ENCODE measurements around the gene HEXD.
A peak's percentile ranks its signal among the peaks of the same experiment; 100 is the strongest.

The HEXD gene

DNA sequence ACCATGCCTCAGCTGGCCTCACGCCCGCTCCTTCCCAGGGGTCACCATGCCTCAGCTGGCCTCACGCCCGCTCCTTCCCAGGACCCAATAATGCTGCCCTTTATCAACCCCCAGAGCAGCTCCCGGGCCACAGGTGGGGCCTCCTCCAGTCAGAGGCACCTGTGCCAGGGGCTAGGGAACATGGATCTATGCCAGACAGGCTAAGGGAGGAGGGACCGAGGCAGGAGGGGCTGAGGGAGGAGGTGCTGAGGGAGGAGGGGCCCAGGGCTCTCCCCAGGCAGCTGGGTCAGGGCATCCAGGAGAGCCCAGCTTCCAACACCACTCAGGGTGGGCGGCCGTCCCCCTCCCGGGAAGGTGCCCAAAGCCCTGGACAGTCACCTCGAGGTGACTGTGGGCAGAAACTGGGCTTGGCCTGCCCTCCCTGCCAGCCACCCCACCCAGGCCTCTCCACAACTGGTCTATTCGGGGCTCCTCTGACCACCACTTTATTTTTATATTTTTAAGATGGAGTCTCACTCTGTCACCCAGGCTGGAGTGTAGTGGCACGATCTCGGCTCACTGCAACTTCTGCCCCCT, 27.2 kb upstream of the HEXD start:
- H3K4me3 ChIP-seq (ENCODE audit: low read length) = no peak overlapping the region
- peaks cover 5% of the 10 kb centered on the region for H3K4me1 ChIP-seq (ENCODE audit: control insufficient read depth, insufficient read depth, low read length)
- H3K36me3 ChIP-seq (ENCODE audit: insufficient read depth, low read length) = peaks cover 6% of the 10 kb centered on the region
- no peak overlapping the region for H3K9ac ChIP-seq (ENCODE audit: low read depth, low read length)
- H3K27me3 ChIP-seq (ENCODE audit: control insufficient read depth, insufficient read depth, low read length) = peaks cover 24% of the 10 kb centered on the region
- H3K9me3 ChIP-seq (replicated peaks; ENCODE audit: low read length) = no peaks in the 10 kb centered on the region
- no peak overlapping the region for H3K4me2 ChIP-seq (ENCODE audit: low read length)

GRCh38 chr17:82391496-82392066, 26.6 kb upstream of the HEXD start:
- no peak overlapping the region for H3K4me2 ChIP-seq (ENCODE audit: low read length)
- H3K4me3 ChIP-seq (ENCODE audit: low read length) = no peak overlapping the region
- H3K9me3 ChIP-seq (replicated peaks; ENCODE audit: low read length) = no peaks in the 10 kb centered on the region
- peaks cover 6% of the 10 kb centered on the region for H3K36me3 ChIP-seq (ENCODE audit: insufficient read depth, low read length)
- peaks cover 9% of the 10 kb centered on the region for H3K4me1 ChIP-seq (ENCODE audit: control insufficient read depth, insufficient read depth, low read length)
- H3K9ac ChIP-seq (ENCODE audit: low read depth, low read length) = no peak overlapping the region
- H3K27me3 ChIP-seq (ENCODE audit: control insufficient read depth, insufficient read depth, low read length) = peaks cover 18% of the 10 kb centered on the region

GRCh38 chr17:82392209-82392920, 25.8 kb upstream of the HEXD start:
- H3K4me2 ChIP-seq (ENCODE audit: low read length) = no peak overlapping the region
- no peak overlapping the region for H3K4me3 ChIP-seq (ENCODE audit: low read length)
- no peaks in the 10 kb centered on the region for H3K9me3 ChIP-seq (replicated peaks; ENCODE audit: low read length)
- no peak overlapping the region for H3K9ac ChIP-seq (ENCODE audit: low read depth, low read length)
- H3K36me3 ChIP-seq (ENCODE audit: insufficient read depth, low read length) = peaks cover 6% of the 10 kb centered on the region
- peaks cover 17% of the 10 kb centered on the region for H3K4me1 ChIP-seq (ENCODE audit: control insufficient read depth, insufficient read depth, low read length)
- peaks cover 10% of the 10 kb centered on the region for H3K27me3 ChIP-seq (ENCODE audit: control insufficient read depth, insufficient read depth, low read length)

DNA sequence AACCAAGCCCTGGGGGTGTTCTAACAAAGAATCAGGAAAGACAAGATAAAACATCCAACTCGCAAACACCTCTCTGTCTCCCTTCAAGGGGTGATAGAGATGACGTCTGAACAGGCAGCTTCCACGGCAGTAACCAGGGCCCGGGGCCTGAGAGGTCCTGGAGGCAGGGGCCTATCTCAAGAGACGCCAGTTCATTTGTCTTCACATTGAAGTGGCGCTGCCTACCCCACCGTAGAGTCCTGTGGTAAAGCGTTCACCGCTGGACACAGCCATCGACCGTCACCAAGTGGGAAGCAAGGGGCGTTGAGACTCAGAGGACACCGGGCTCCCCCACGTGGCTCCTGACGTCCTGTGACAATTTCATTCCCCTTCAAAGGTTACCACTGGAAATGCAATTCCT, 25.2 kb upstream of the HEXD start:
- Histone ChIP-seq H3K36me3 (ENCODE audit: insufficient read depth, low read length) (peaks cover 6% of the 10 kb centered on the region), H3K9me3 (replicated peaks; ENCODE audit: low read length) (no peaks in the 10 kb centered on the region), H3K4me1 (ENCODE audit: control insufficient read depth, insufficient read depth, low read length) (peaks cover 22% of the 10 kb centered on the region), H3K27me3 (ENCODE audit: control insufficient read depth, insufficient read depth, low read length) (peaks cover 4% of the 10 kb centered on the region), H3K9ac (ENCODE audit: low read depth, low read length) (no peak overlapping the region), H3K4me3 (ENCODE audit: low read length) (no peak overlapping the region), H3K4me2 (ENCODE audit: low read length) (no peak overlapping the region)

GRCh38 chr17:82394278-82394677, 23.9 kb upstream of the HEXD start:
- H3K36me3 ChIP-seq (ENCODE audit: insufficient read depth, low read length) = peaks cover 6% of the 10 kb centered on the region
- no peak overlapping the region for H3K4me2 ChIP-seq (ENCODE audit: low read length)
- no peaks in the 10 kb centered on the region for H3K27me3 ChIP-seq (ENCODE audit: control insufficient read depth, insufficient read depth, low read length)
- peaks cover 28% of the 10 kb centered on the region for H3K4me1 ChIP-seq (ENCODE audit: control insufficient read depth, insufficient read depth, low read length)
- no peaks in the 10 kb centered on the region for H3K9me3 ChIP-seq (replicated peaks; ENCODE audit: low read length)
- H3K4me3 ChIP-seq (ENCODE audit: low read length) = no peak overlapping the region
- no peak overlapping the region for H3K9ac ChIP-seq (ENCODE audit: low read depth, low read length)

DNA sequence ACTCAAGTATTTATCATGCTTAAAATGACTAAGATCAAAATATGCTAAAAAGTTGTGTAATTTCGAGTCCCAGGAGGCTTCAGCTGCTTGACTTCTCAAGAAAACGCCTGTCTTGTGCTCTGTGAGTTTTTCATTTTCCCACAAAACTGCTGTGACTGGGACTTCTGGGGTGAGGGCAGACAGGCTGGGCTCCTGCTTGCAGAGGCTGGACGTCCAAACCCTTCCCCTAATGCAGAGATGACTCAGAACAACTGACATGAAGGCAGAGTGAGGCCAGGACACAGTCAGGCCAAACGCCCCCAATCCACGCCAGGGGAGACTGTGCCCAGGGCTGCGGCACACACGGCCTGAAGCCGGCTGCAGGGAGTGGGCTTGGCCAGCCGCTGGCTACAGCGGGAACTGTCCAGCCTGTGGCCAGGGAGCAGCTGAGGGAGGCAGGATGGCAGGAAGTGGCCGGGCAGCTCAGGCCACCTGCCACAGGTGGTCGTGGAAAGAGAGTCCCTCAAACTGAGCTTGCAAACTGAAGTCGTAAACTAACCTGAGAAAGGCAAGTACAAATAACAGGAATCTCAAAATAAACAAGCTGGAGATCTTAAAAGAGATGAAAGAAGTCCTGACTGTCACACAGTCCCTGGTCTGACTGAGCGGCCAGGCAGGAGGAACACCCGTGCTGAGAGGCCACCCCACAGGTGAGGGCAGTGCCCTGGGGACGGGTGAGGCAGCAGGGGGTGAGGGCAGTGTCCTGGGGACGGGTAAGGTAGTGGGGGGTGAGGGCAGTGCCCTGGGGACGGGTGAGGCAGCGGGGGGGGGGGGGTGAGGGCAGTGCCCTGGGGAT, 21.3 kb upstream of the HEXD start:
- Histone ChIP-seq H3K9me3 (replicated peaks; ENCODE audit: low read length) (no peaks in the 10 kb centered on the region), H3K9ac (ENCODE audit: low read depth, low read length) (peak overlapping the region; percentile 52), H3K4me3 (ENCODE audit: low read length) (peak overlapping the region; percentile 5), H3K4me1 (ENCODE audit: control insufficient read depth, insufficient read depth, low read length) (peaks cover 45% of the 10 kb centered on the region), H3K36me3 (ENCODE audit: insufficient read depth, low read length) (peaks cover 6% of the 10 kb centered on the region), H3K27me3 (ENCODE audit: control insufficient read depth, insufficient read depth, low read length) (no peaks in the 10 kb centered on the region), H3K4me2 (ENCODE audit: low read length) (peak overlapping the region; percentile 67)

DNA sequence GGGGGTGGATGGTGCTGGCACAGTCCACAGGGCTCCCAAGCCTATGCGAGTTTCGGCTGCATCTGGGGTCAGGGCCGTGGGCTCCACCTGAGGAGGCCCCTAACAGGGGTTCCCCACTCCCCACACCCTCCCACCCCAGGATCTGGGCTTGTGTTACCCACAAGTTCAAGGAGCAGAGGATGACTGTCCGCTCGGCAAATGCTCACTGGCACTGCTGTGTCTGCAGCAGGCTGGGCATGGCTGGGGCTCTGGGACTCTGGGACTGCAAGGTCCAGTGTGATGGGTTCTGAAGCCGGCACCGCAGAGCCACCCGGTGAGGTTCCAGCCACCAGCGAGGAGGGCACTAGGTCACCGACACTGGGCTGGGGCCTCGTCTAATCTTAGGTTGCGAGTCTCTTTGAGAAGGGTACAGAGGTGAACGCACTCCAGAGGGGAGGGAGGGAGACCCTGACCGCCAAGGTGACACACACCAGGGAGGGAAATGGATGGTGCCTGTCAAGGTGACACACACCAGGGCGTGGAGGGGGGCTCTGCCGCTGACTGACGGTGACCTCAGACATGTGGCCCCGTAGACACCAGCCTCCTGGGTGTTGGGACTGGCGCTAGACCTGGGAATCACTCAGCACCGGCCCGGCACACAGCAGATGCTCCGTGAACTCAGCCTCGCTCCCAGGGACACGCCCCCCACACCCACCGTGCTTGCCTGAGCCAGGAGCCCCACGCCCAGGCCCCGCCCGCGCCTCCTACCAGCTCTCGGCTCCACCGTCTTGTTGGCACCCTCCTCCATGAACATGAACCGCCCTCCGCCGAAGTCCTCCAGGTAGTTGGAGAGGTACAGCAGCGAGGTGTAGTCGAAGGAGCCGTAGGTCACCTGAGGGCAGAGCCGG, 20.5 kb upstream of the HEXD start:
- Histone ChIP-seq H3K36me3 (ENCODE audit: insufficient read depth, low read length) (peaks cover 6% of the 10 kb centered on the region), H3K9me3 (replicated peaks; ENCODE audit: low read length) (no peaks in the 10 kb centered on the region), H3K9ac (ENCODE audit: low read depth, low read length) (no peak overlapping the region), H3K4me1 (ENCODE audit: control insufficient read depth, insufficient read depth, low read length) (peaks cover 45% of the 10 kb centered on the region), H3K4me3 (ENCODE audit: low read length) (no peak overlapping the region), H3K27me3 (ENCODE audit: control insufficient read depth, insufficient read depth, low read length) (no peaks in the 10 kb centered on the region), H3K4me2 (ENCODE audit: low read length) (peak overlapping the region; percentile 6)

- H3K4me1 ChIP-seq (ENCODE audit: control insufficient read depth, insufficient read depth, low read length) = peaks cover 45% of the 10 kb centered on the region
- H3K4me2 ChIP-seq (ENCODE audit: low read length) = peak overlapping the region; percentile 59
- H3K4me3 ChIP-seq (ENCODE audit: low read length) = no peak overlapping the region
- no peaks in the 10 kb centered on the region for H3K36me3 ChIP-seq (ENCODE audit: insufficient read depth, low read length)
- no peaks in the 10 kb centered on the region for H3K27me3 ChIP-seq (ENCODE audit: control insufficient read depth, insufficient read depth, low read length)
- H3K9me3 ChIP-seq (replicated peaks; ENCODE audit: low read length) = no peaks in the 10 kb centered on the region
- no peak overlapping the region for H3K9ac ChIP-seq (ENCODE audit: low read depth, low read length)
Observed at GRCh38 chr17:82399041-82399441, 19.1 kb upstream of the HEXD start.

- no peak overlapping the region for H3K4me3 ChIP-seq (ENCODE audit: low read length)
- H3K9ac ChIP-seq (ENCODE audit: low read depth, low read length) = peak overlapping the region; percentile 35
- peak overlapping the region; percentile 59 for H3K4me2 ChIP-seq (ENCODE audit: low read length)
Observed at GRCh38 chr17:82399601-82400101, 18.5 kb upstream of the HEXD start.

GRCh38 chr17:82400206-82400605, 17.9 kb upstream of the HEXD start:
- Histone ChIP-seq H3K36me3 (ENCODE audit: insufficient read depth, low read length) (peaks cover 3% of the 10 kb centered on the region), H3K9ac (ENCODE audit: low read depth, low read length) (no peak overlapping the region), H3K9me3 (replicated peaks; ENCODE audit: low read length) (no peaks in the 10 kb centered on the region), H3K4me2 (ENCODE audit: low read length) (peak overlapping the region; percentile 59), H3K4me3 (ENCODE audit: low read length) (no peak overlapping the region), H3K27me3 (ENCODE audit: control insufficient read depth, insufficient read depth, low read length) (no peaks in the 10 kb centered on the region), H3K4me1 (ENCODE audit: control insufficient read depth, insufficient read depth, low read length) (peaks cover 45% of the 10 kb centered on the region)

More at GRCh38 chr17:82399601-82400101, 18.5 kb upstream of the HEXD start:
- Histone ChIP-seq H3K27me3 (ENCODE audit: control insufficient read depth, insufficient read depth, low read length) (no peaks in the 10 kb centered on the region), H3K4me1 (ENCODE audit: control insufficient read depth, insufficient read depth, low read length) (peaks cover 45% of the 10 kb centered on the region), H3K9me3 (replicated peaks; ENCODE audit: low read length) (no peaks in the 10 kb centered on the region), H3K36me3 (ENCODE audit: insufficient read depth, low read length) (peaks cover 3% of the 10 kb centered on the region)

All from skeletal muscle satellite cell (primary cell).